ENCODE data around the gene FNDC3A.

DNA sequence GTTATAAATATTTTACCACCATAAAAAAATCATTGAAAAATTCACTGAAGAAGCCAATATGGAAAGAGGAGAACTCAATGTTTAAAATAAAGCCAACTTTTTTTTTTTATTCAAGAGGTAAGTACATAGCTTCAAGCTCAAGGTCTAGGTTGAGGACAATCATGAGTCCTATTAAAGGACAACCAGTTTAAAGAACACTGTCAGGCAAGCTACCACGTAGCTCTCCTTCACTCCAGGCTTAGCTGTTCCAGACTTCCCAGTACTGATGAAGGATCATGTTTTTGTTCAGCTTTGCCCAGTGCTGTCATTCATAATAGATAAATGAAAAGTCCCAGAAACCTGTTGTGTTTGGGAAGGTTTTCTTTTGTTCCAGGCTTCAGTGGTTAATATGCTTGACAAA lies 234.4 kb downstream of the FNDC3A start:
- TF ChIP-seq, protein P1, sequence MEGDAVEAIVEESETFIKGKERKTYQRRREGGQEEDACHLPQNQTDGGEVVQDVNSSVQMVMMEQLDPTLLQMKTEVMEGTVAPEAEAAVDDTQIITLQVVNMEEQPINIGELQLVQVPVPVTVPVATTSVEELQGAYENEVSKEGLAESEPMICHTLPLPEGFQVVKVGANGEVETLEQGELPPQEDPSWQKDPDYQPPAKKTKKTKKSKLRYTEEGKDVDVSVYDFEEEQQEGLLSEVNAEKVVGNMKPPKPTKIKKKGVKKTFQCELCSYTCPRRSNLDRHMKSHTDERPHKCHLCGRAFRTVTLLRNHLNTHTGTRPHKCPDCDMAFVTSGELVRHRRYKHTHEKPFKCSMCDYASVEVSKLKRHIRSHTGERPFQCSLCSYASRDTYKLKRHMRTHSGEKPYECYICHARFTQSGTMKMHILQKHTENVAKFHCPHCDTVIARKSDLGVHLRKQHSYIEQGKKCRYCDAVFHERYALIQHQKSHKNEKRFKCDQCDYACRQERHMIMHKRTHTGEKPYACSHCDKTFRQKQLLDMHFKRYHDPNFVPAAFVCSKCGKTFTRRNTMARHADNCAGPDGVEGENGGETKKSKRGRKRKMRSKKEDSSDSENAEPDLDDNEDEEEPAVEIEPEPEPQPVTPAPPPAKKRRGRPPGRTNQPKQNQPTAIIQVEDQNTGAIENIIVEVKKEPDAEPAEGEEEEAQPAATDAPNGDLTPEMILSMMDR (IDR thresholded peaks at IDR 0.05), result no peak
- TF ChIP-seq POLR2A (IDR thresholded peaks at IDR 0.05), result no peak

Data from heart left ventricle (tissue), 13 donors.